Adrenal gland (tissue), 12 donors: ENCODE data around the gene ARAP3. TPM values are rescaled to one million over a fixed set of nuclear protein-coding genes. Genes with fewer than 3 reads are reported as not detected.

ENCODE experiments used
- DNase-seq, 7 donors: peaks; one replicate each; pipeline ENCODE4 v3.0.0-alpha.2; 2019 to 2020
- H3K27ac ChIP-seq, 5 donors: fragments of 200-600 bp; sonication (generic) in 4 of 5; 1 replicate in 3 of 5; 2 replicates in 2 of 5; pipeline versions ENCODE4 v1.5.1 to v1.8.0; 2016 to 2020; ENCODE audit warnings: mild to moderate bottlenecking in 1 of 5
- H3K27me3 ChIP-seq: fragments of 200-600 bp; 2 replicates; pipeline ENCODE4 v1.8.0; 2021
- H3K36me3 ChIP-seq, 2 donors: fragments of 200-600 bp; replicated peaks in 1 of 2; 1 replicate in 1 of 2; 2 replicates in 1 of 2; pipeline versions ENCODE4 v1.5.1 to v1.8.0; 2018 to 2022
- H3K4me1 ChIP-seq, 2 donors: fragments of 200-600 bp; replicated peaks in 1 of 2; 1 replicate in 1 of 2; 2 replicates in 1 of 2; pipeline versions ENCODE4 v1.5.1 to v1.8.0; 2018 to 2021
- H3K4me3 ChIP-seq, 4 donors: fragments of 200-600 bp; sonication (generic) in 3 of 4; one replicate each; pipeline ENCODE4 v1.5.1; 2016 to 2018
- H3K9me3 ChIP-seq, 3 donors: fragments of 200-600 bp; sonication (generic) in 1 of 3; replicated peaks in 1 of 3; 1 replicate in 2 of 3; 2 replicates in 1 of 3; pipeline versions ENCODE4 v1.5.1 to v1.8.0; 2016 to 2021
- POLR2A ChIP-seq, 2 donors: fragments of 450-650 bp; IDR thresholded peaks; one replicate each; pipeline ENCODE4 v1.6.1; 2017; ENCODE audit warnings: antibody characterized with exemption in 2 of 2, mild to moderate bottlenecking in 2 of 2, moderate library complexity in 1 of 2
- WGBS, 4 donors: extraction: QIAGEN DNeasy Blood & Tissue Kit in 2 of 4; methylation state at CpG; one replicate each; pipeline versions ENCODE4 v1.1.5 to v1.1.7; 2013 to 2017; 5-methylcytosine and 5-hydroxymethylcytosine counted together
- intact Hi-C, 2 donors: fragments of 100-400 bp; cut with DNase I; formaldehyde crosslinking; loops; one replicate each; pipeline versions ENCODE4 v1.14.1 to v1.15.0; 2022 to 2023
- polyA plus RNA-seq, 3 donors: library from polyadenylated mRNA; stranded (reverse); fragments of 200-250 nt in 2 of 3; fragments of 350-450 nt in 1 of 3; fragmentation: Illumina TruSeq in 1 of 3; extraction: RNeasy Lipid Tissue Mini Kit (QIAGEN cat#74804) in 1 of 3; gene quantifications; one replicate each; pipeline ENCODE4 v1.2.3, GENCODE V29; 2013 to 2014
- total RNA-seq, 9 donors: library from RNA; depleted of rRNA in 4 of 9; stranded (reverse); fragments of >200 nt in 4 of 9; fragments of 120-200 nt in 1 of 9; fragmentation: NEBNext Ultra II Directional in 1 of 9; extraction: Animal tissue kit (Norgen Biotek cat#: 25700) in 1 of 9; gene quantifications; one replicate each; pipeline versions ENCODE4 v1.1.0 to v1.2.4, GENCODE V29; 2013 to 2023
- TF ChIP-seq, protein P1 (sequence below), 6 experiments: fragments of 450-650 bp in 4 of 6; fragments of 200-600 bp in 2 of 6; sonication (generic) in 1 of 6; IDR thresholded peaks; 1 replicate in 5 of 6; 2 replicates in 1 of 6; pipeline versions ENCODE4 v1.5.1 to v1.8.0; 2016 to 2021; ENCODE audit warnings: antibody characterized with exemption in 6 of 6, mild to moderate bottlenecking in 2 of 6, moderate library complexity in 1 of 6
- donor health status: healthy with polysubstance abuse.
- donor health status: Bipolar disorder and iron deficiency.
- donor health status: DM: yes; HTN: yes; CAD: no.
- donor health status: DM: no; HTN: no; CAD: no.
- donor health status: DM: no; HTN: no; CAD: no.
- donor health status: DM: yes; HTN: yes; CAD: no.

The ARAP3 gene
- total and polyA plus RNA-seq, 12 donors = 3.0 to 38.6 (median 10.7) TPM

DNA sequence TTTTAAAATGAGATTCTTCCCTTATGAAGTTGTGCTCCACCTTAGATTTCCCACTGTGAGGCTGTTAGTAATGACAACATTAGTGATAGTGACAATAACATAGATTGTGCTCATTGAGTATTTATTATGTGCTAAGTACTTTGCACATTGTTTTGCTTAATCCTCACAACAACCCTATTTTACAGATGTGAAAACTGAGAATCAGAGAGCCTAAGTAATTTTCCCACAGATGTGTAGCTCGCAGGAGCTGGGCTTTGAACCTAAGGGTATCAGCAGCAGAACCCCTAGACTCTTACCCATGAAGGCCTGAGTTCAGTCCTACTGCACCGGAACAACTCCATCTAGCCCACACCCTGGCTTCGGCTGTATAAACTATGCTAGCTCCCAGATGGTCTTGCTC lies 15.6 kb upstream of the ARAP3 start:
- no peak for DNase-seq
- Histone ChIP-seq H3K27ac (no peak overlapping the region), H3K27me3 (peaks cover 28% of the 10 kb centered on the region), H3K9me3 (no peaks in the 10 kb centered on the region), H3K4me1 (peaks cover 0 to 10% of the 10 kb centered on the region in 2 donors), H3K4me3 (no peak overlapping the region), H3K36me3 (no peaks in the 10 kb centered on the region)
- TF ChIP-seq, protein P1, sequence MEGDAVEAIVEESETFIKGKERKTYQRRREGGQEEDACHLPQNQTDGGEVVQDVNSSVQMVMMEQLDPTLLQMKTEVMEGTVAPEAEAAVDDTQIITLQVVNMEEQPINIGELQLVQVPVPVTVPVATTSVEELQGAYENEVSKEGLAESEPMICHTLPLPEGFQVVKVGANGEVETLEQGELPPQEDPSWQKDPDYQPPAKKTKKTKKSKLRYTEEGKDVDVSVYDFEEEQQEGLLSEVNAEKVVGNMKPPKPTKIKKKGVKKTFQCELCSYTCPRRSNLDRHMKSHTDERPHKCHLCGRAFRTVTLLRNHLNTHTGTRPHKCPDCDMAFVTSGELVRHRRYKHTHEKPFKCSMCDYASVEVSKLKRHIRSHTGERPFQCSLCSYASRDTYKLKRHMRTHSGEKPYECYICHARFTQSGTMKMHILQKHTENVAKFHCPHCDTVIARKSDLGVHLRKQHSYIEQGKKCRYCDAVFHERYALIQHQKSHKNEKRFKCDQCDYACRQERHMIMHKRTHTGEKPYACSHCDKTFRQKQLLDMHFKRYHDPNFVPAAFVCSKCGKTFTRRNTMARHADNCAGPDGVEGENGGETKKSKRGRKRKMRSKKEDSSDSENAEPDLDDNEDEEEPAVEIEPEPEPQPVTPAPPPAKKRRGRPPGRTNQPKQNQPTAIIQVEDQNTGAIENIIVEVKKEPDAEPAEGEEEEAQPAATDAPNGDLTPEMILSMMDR (IDR thresholded peaks at IDR 0.05) = no peak
- TF ChIP-seq POLR2A (IDR thresholded peaks at IDR 0.05) = no peak
- WGBS, 4 donors = 79 to 92% (median 83%) methylated on average over 3 of the region's 3 CpGs
- intact Hi-C loops = no loop called here

- peaks cover 28% of the 10 kb centered on the region for H3K27me3 ChIP-seq
- H3K36me3 ChIP-seq = no peaks in the 10 kb centered on the region
- H3K9me3 ChIP-seq = no peaks in the 10 kb centered on the region
- no peak for DNase-seq
- no peak overlapping the region for H3K4me3 ChIP-seq
- H3K4me1 ChIP-seq = peaks cover 0 to 4% of the 10 kb centered on the region in 2 donors
- intact Hi-C loops = no loop called here
- H3K27ac ChIP-seq = no peak overlapping the region
- TF ChIP-seq, protein P1 (IDR thresholded peaks at IDR 0.05) = no peak
- TF ChIP-seq POLR2A (IDR thresholded peaks at IDR 0.05) = no peak
- 84 to 98% (median 87%) methylated on average over 2 of the region's 2 CpGs; no CpG with 5 or more reads in 1 of the 4 donors for WGBS, 4 donors
Observed at GRCh38 chr5:141696431-141696830, 14.4 kb upstream of the ARAP3 start.

DNA sequence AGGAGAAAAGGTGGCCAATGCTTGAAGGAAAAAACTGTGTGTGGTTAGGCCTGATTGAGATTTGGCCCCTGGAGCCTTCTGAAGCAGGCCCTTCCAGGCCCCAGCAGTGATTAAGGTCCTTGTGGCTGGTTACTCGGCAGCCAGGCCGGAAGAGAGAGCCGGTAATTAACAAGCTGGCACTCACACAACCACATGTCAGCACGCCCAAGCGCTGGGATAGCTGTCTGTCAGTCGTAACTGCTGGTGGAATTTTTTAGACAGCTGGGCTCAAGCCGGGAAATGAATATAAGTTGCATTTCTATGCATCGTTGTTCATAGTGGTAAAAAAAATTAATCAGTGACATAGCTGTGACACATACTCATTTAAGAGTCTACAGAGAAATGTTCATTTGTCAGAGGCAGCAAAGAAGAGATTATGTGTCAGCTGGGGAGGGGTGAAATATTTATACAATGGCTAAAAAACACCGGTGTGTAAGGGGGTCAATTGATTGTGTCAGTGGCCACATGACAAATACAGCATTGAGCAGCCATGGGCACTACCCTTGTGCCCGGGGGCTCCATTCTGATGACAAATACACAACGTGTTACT lies 13.7 kb upstream of the ARAP3 start:
- no peaks in the 10 kb centered on the region for H3K9me3 ChIP-seq
- TF ChIP-seq, protein P1 (IDR thresholded peaks at IDR 0.05) = no peak
- no peak for TF ChIP-seq POLR2A (IDR thresholded peaks at IDR 0.05)
- intact Hi-C loops = no loop called here
- no peak overlapping the region for H3K27ac ChIP-seq
- WGBS, 4 donors = 76 to 83% (median 77%) methylated on average over 10 to 11 of the region's 11 CpGs
- DNase-seq = no peak
- peaks cover 0 to 4% of the 10 kb centered on the region in 2 donors for H3K4me1 ChIP-seq
- H3K27me3 ChIP-seq = peaks cover 21% of the 10 kb centered on the region
- no peak overlapping the region for H3K4me3 ChIP-seq
- no peaks in the 10 kb centered on the region for H3K36me3 ChIP-seq

DNA sequence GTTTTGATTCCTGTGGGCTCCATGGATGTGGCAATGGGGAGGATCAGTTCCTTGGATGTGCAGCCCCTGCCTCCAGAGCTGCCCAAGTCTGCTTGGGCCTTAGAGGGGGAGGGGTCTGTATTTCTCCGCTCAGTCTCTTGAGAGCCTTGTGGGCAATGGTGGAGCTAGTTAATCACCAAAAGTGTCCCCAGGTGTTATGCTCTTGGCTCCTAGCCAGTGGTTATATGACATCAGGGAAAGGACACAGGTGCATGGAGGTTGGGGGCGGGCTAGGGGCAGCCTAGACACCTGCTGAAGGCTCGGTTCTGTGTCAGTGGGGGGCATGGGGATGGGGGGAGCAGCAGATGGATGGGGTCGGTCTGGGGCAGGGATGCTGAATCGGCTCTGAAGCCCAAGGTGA lies 12.4 kb upstream of the ARAP3 start:
- intact Hi-C loops = loop anchor here in 1 of 2 donors (5.0 kb wide), 1 partner anchor 188 kb away; no protein-coding TSS in a partner anchor
- no peak for DNase-seq

More for the DNA sequence above, 12.4 kb upstream of the ARAP3 start:
- Histone ChIP-seq H3K4me3 (no peak overlapping the region), H3K27ac (no peak overlapping the region), H3K4me1 (peaks cover 0 to 4% of the 10 kb centered on the region in 2 donors), H3K27me3 (peaks cover 11% of the 10 kb centered on the region), H3K36me3 (no peaks in the 10 kb centered on the region), H3K9me3 (no peaks in the 10 kb centered on the region)
- WGBS, 4 donors = 73 to 85% (median 79%) methylated on average over 4 to 5 of the region's 5 CpGs
- TF ChIP-seq, protein P1 (IDR thresholded peaks at IDR 0.05) = no peak
- no peak for TF ChIP-seq POLR2A (IDR thresholded peaks at IDR 0.05)
